ENCODE data around the gene OXER1.

DNA sequence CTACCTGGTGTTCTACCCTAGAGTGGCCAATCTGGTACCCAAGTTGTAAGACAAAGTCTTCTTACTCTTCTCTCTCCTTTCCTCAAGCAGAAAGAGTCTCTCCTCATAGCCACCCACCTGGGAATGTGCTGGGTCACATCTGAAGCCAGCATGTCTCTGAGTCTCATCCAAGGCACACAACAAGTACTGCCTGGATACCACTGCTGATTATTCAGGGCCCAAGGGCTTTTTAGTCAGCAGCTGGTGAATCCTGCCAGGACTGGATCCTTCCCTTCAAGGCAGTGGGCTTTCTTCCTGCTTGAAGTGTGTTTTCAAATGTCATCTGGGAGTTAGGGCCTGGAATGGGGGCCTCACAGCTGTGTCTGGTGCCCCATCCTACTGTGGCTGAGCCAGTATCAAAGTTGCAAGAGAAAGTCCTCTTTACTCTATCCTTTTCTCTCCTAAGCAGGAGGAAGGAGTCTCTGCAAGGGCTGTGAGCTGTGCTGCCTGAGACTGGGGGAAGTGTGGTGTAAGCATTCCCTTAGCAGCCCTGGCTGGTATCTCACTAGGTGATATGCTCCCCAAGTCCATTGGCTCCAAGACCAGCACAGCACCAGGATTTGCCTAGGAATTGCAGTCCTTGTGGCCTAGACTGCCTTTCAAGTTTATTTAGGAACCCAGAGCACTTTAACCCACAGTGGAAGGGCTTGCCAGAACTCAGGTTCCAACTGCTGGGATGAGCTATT lies 27.2 kb downstream of the OXER1 start:
- TF ChIP-seq, protein P1, sequence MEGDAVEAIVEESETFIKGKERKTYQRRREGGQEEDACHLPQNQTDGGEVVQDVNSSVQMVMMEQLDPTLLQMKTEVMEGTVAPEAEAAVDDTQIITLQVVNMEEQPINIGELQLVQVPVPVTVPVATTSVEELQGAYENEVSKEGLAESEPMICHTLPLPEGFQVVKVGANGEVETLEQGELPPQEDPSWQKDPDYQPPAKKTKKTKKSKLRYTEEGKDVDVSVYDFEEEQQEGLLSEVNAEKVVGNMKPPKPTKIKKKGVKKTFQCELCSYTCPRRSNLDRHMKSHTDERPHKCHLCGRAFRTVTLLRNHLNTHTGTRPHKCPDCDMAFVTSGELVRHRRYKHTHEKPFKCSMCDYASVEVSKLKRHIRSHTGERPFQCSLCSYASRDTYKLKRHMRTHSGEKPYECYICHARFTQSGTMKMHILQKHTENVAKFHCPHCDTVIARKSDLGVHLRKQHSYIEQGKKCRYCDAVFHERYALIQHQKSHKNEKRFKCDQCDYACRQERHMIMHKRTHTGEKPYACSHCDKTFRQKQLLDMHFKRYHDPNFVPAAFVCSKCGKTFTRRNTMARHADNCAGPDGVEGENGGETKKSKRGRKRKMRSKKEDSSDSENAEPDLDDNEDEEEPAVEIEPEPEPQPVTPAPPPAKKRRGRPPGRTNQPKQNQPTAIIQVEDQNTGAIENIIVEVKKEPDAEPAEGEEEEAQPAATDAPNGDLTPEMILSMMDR (IDR thresholded peaks at IDR 0.05), result no peak
- TF ChIP-seq POLR2A (IDR thresholded peaks at IDR 0.05), result no peak

Measured in lower leg skin (tissue), 3 donors.